Hepatocyte (in vitro differentiated cells): Measurements from ENCODE around the gene SENP1. TPM values are rescaled to one million over a fixed set of nuclear protein-coding genes. Genes with fewer than 3 reads are reported as not detected.

Experiments
- DNase-seq: peaks from one replicate; pipeline ENCODE4 v3.0.0-alpha.2; 2016; ENCODE audit warnings: low spot score
- H2AFZ ChIP-seq: fragments of 200-600 bp; sonication (generic); 2 replicates; pipeline ENCODE4 v1.6.0; 2016; ENCODE audit warnings: antibody characterized with exemption, mild to moderate bottlenecking
- H3K27ac ChIP-seq: fragments of 200-600 bp; sonication (generic); 2 replicates; pipeline ENCODE4 v1.5.1; 2016; ENCODE audit warnings: mild to moderate bottlenecking
- H3K27me3 ChIP-seq: fragments of 200-600 bp; sonication (generic); 2 replicates; pipeline ENCODE4 v1.6.1; 2016
- H3K36me3 ChIP-seq: fragments of 200-600 bp; sonication (generic); replicated peaks from 2 replicates; pipeline ENCODE4 v1.5.1; 2016; ENCODE audit warnings: low read depth; ENCODE audit not compliant: insufficient read depth
- H3K4me1 ChIP-seq: fragments of 200-600 bp; sonication (generic); 2 replicates; pipeline ENCODE4 v1.5.1; 2016; ENCODE audit warnings: mild to moderate bottlenecking, moderate library complexity; ENCODE audit not compliant: insufficient read depth
- H3K4me2 ChIP-seq: fragments of 200-600 bp; sonication (generic); 2 replicates; pipeline ENCODE4 v1.6.0; 2016
- H3K4me3 ChIP-seq: fragments of 200-600 bp; sonication (generic); 2 replicates; pipeline ENCODE4 v1.5.1; 2016; ENCODE audit warnings: mild to moderate bottlenecking
- H3K79me2 ChIP-seq: fragments of 200-600 bp; sonication (generic); 2 replicates; pipeline ENCODE4 v1.6.0; 2017; ENCODE audit warnings: mild to moderate bottlenecking
- H3K9me2 ChIP-seq: fragments of 200-600 bp; sonication (generic); replicated peaks from 2 replicates; pipeline ENCODE4 v1.6.0; 2017; ENCODE audit warnings: mild to moderate bottlenecking; ENCODE audit not compliant: insufficient read depth
- H3K9me3 ChIP-seq: fragments of 200-600 bp; sonication (generic); 2 replicates; pipeline ENCODE4 v1.5.1; 2016; ENCODE audit warnings: low read depth, mild to moderate bottlenecking
- H4K20me1 ChIP-seq: fragments of 200-600 bp; sonication (generic); 2 replicates; pipeline ENCODE4 v1.6.0; 2016; ENCODE audit warnings: mild to moderate bottlenecking; ENCODE audit not compliant: insufficient read depth, poor library complexity, severe bottlenecking
- EZH2 ChIP-seq: fragments of 200-600 bp; sonication (generic); IDR thresholded peaks from 2 replicates; pipeline ENCODE4 v1.6.1; 2016; ENCODE audit warnings: antibody characterized with exemption, mild to moderate bottlenecking, borderline replicate concordance
- EZH2phosphoT487 ChIP-seq: fragments of 200-600 bp; sonication (generic); IDR thresholded peaks from one replicate; pipeline ENCODE4 v1.6.1; 2018; ENCODE audit warnings: antibody characterized with exemption, mild to moderate bottlenecking, low read depth, moderate library complexity; ENCODE audit not compliant: unreplicated experiment, severe bottlenecking
- WGBS: methylation state at CpG from one replicate; pipeline ENCODE4 v1.1.6; 2016; ENCODE audit warnings: low lambda C conversion rate; ENCODE audit errors: missing lambda C conversion rate; 5-methylcytosine and 5-hydroxymethylcytosine counted together
- polyA plus RNA-seq: library from polyadenylated mRNA; unstranded; fragments of >200 nt; fragmentation: Nextera tagmentation; extraction: Ambion mirVana; gene quantifications from 2 replicates; pipeline ENCODE4 v1.2.1, GENCODE V29; 2016
- total RNA-seq: library from RNA; depleted of rRNA; stranded (reverse); fragments of >200 nt; gene quantifications from 2 replicates; pipeline ENCODE4 v1.2.3, GENCODE V29; 2014
- TF ChIP-seq, protein P1 (sequence below): fragments of 200-600 bp; sonication (generic); IDR thresholded peaks from 2 replicates; pipeline ENCODE4 v1.5.1; 2016; ENCODE audit warnings: antibody characterized with exemption, mild to moderate bottlenecking; ENCODE audit not compliant: poor library complexity

The SENP1 gene
- total and polyA plus RNA-seq, 2 experiments from 2014 or later, result 3.9 to 16.9 TPM

DNA sequence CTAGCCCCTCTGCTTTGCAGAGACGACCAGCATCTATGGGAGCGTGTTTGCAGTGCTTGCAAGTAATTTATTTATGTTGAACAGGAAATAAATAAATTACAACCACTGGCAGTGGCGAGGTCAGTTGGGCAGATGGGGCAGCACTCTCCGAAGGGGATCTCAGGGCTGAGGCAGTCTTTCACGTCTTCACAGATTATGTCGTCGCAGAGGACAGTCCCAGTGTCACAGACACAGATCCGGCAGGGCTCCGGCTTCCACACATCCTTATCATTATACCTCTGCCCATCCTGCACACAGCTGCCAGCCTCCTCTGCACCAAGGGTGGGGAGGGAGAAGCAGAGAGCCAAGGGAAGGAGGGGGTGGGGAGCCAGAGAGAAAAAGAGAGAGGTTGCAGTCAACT, 106.1 kb downstream of the SENP1 start:
- Histone ChIP-seq H3K79me2 (no peaks in the 10 kb centered on the region), H3K4me3 (no peak overlapping the region), H3K27me3 (peaks cover 19% of the 10 kb centered on the region), H4K20me1 (no peaks in the 10 kb centered on the region), H3K4me1 (peaks cover 25% of the 10 kb centered on the region), H2AFZ (no peak overlapping the region), H3K9me3 (no peaks in the 10 kb centered on the region), H3K27ac (no peak overlapping the region), H3K4me2 (no peak overlapping the region), H3K9me2 (no peaks in the 10 kb centered on the region), H3K36me3 (no peaks in the 10 kb centered on the region)
- no peak for DNase-seq
- TF ChIP-seq EZH2phosphoT487, result no peak
- TF ChIP-seq, protein P1, sequence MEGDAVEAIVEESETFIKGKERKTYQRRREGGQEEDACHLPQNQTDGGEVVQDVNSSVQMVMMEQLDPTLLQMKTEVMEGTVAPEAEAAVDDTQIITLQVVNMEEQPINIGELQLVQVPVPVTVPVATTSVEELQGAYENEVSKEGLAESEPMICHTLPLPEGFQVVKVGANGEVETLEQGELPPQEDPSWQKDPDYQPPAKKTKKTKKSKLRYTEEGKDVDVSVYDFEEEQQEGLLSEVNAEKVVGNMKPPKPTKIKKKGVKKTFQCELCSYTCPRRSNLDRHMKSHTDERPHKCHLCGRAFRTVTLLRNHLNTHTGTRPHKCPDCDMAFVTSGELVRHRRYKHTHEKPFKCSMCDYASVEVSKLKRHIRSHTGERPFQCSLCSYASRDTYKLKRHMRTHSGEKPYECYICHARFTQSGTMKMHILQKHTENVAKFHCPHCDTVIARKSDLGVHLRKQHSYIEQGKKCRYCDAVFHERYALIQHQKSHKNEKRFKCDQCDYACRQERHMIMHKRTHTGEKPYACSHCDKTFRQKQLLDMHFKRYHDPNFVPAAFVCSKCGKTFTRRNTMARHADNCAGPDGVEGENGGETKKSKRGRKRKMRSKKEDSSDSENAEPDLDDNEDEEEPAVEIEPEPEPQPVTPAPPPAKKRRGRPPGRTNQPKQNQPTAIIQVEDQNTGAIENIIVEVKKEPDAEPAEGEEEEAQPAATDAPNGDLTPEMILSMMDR, result no peak
- no peak for TF ChIP-seq EZH2
- WGBS, result 72% methylated on average over 9 of the region's 9 CpGs

DNA sequence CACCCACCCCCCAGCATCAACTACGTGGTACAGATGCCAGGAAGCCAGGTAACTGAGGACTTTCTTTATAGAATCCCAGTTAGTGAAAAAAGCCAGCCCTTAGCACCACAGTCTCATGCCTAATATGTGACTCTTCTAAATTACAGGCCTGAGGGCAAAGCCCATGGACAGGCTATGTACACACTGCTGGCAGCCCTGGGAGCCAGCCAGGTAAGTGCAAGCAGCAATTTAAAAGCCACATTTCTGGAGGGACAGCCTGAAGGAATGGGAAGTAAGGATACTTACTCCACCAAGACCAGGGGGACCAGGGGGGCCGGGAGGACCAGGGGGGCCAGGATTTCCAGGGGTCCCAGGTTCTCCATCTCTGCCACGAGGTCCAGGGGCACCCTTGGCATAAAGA, 108.6 kb downstream of the SENP1 start:
- H3K4me3 ChIP-seq, result no peak overlapping the region
- no peaks in the 10 kb centered on the region for H3K9me3 ChIP-seq
- no peaks in the 10 kb centered on the region for H3K27me3 ChIP-seq
- 42% methylated on average over 2 of the region's 3 CpGs for WGBS
- no peak overlapping the region for H3K27ac ChIP-seq
- H4K20me1 ChIP-seq, result no peaks in the 10 kb centered on the region
- H3K9me2 ChIP-seq, result no peaks in the 10 kb centered on the region
- H3K4me1 ChIP-seq, result peaks cover 8% of the 10 kb centered on the region
- H2AFZ ChIP-seq, result no peak overlapping the region
- no peak for DNase-seq
- H3K79me2 ChIP-seq, result no peaks in the 10 kb centered on the region
- no peak overlapping the region for H3K4me2 ChIP-seq
- TF ChIP-seq, protein P1, result no peak
- TF ChIP-seq EZH2phosphoT487, result no peak
- TF ChIP-seq EZH2, result no peak
- no peaks in the 10 kb centered on the region for H3K36me3 ChIP-seq

DNA sequence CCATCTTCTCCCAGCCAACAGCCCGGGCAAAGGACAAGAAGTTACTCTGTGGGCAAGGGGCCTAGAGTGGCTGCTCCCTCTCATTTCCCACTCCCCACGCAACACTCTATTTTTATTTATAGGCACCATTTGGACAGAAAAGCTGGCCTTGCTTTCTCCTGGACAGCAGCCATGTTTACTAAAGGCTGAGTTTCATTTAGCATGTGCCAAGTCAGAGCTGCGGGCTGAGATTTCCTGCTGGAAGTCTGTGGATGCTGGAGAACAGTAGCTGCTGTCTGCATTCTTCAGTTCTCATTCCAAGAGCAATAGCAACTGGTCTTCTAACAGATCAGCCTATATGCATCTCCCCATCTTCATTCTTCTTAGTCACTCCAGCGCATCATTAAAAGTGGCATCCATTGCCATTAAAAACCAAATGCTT, 109.9 kb downstream of the SENP1 start:
- Histone ChIP-seq H2AFZ (no peak overlapping the region), H3K4me3 (no peak overlapping the region), H3K27ac (no peak overlapping the region), H3K4me2 (no peak overlapping the region), H3K36me3 (no peaks in the 10 kb centered on the region), H4K20me1 (no peaks in the 10 kb centered on the region), H3K9me3 (no peaks in the 10 kb centered on the region), H3K4me1 (peaks cover 9% of the 10 kb centered on the region), H3K27me3 (no peaks in the 10 kb centered on the region), H3K79me2 (no peaks in the 10 kb centered on the region), H3K9me2 (no peaks in the 10 kb centered on the region)
- 70% methylated on average over 4 of the region's 4 CpGs for WGBS
- TF ChIP-seq, protein P1, result no peak
- TF ChIP-seq EZH2 (no peak), EZH2phosphoT487 (no peak)
- peak; percentile 65 for DNase-seq

DNA sequence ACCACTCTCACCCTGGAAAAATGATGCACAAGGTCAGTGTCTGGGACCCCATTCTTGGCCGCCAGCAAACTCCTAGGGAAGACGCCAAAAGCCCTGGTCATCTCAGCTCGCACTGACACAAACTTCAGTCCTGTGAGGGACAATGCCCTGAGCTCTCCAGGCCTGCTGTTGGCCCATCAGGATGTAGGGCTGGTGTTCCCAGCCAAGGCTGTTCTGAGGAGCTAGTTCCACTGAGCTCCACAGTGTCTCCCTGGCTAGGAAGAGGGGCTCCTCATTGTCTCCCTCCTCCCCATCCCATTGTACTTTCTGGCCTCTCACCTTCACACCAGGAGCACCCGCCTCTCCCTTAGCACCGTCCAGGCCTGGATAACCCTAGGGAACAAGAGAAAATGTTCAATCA, 112.4 kb downstream of the SENP1 start:
- H3K36me3 ChIP-seq, result no peaks in the 10 kb centered on the region
- no peaks in the 10 kb centered on the region for H3K79me2 ChIP-seq
- no peak for DNase-seq
- 94% methylated on average over 5 of the region's 5 CpGs for WGBS
- H3K9me2 ChIP-seq, result no peaks in the 10 kb centered on the region
- H3K27me3 ChIP-seq, result no peaks in the 10 kb centered on the region
- H3K4me2 ChIP-seq, result no peak overlapping the region
- H4K20me1 ChIP-seq, result no peaks in the 10 kb centered on the region
- no peak overlapping the region for H2AFZ ChIP-seq
- no peak overlapping the region for H3K4me3 ChIP-seq
- H3K9me3 ChIP-seq, result no peaks in the 10 kb centered on the region
- TF ChIP-seq EZH2phosphoT487 (no peak), EZH2 (no peak)
- TF ChIP-seq, protein P1, result no peak
- no peak overlapping the region for H3K27ac ChIP-seq
- H3K4me1 ChIP-seq, result peaks cover 10% of the 10 kb centered on the region
